ENCODE results near the gene PANK4.

The PANK4 gene

DNA sequence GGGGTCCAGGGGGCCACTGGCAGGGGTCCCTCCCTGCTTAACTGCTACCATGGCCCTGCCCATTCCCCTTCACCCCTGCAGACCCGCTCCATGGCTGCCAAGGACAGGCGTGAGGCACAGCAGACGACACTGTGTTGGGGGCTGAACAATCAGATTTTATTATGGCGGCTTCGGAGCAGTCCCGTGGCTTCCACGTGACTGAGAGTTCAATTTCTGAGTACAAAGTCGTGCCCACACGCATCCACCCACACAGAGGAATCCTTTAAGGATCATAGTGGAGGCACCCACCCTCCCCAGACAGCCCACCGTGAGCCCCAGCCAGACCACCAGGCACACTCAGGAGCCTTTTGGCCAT lies 2.2 kb upstream of the PANK4 start:
- Histone ChIP-seq H3K4me2 (ENCODE audit: low read depth, low read length) (no peak overlapping the region), H3F3A (ENCODE audit: insufficient read depth, low read length) (no peaks in the 10 kb centered on the region), H3K4me1 (ENCODE audit: low read length) (peaks cover 13% of the 10 kb centered on the region), H4K20me1 (ENCODE audit: insufficient read depth, low read length) (peaks cover 10% of the 10 kb centered on the region; the same call in 1 of the 2 replicates), H3K9ac (ENCODE audit: low read length) (no peak overlapping the region), H3K4me3 (ENCODE audit: low read length) (no peak overlapping the region), H3K27ac (ENCODE audit: low read length) (no peak overlapping the region), H3K36me3 (replicated peaks; ENCODE audit: insufficient read depth, low read length) (no peaks in the 10 kb centered on the region), H3K79me2 (ENCODE audit: low read length) (peaks cover 24% of the 10 kb centered on the region), H3K9me3 (replicated peaks; ENCODE audit: insufficient read depth, low read length) (no peaks in the 10 kb centered on the region), H3K9me2 (replicated peaks; ENCODE audit: insufficient read depth, low read length) (no peaks in the 10 kb centered on the region), H3K27me3 (replicated peaks; ENCODE audit: insufficient read depth, low read length) (peaks cover 62% of the 10 kb centered on the region), H2AFZ (ENCODE audit: low read length) (no peak overlapping the region)
- TF ChIP-seq EZH2 (optimal IDR thresholded peaks at IDR 0.05; ENCODE audit: low read depth, low read length): no peak
- TF ChIP-seq, protein P1, sequence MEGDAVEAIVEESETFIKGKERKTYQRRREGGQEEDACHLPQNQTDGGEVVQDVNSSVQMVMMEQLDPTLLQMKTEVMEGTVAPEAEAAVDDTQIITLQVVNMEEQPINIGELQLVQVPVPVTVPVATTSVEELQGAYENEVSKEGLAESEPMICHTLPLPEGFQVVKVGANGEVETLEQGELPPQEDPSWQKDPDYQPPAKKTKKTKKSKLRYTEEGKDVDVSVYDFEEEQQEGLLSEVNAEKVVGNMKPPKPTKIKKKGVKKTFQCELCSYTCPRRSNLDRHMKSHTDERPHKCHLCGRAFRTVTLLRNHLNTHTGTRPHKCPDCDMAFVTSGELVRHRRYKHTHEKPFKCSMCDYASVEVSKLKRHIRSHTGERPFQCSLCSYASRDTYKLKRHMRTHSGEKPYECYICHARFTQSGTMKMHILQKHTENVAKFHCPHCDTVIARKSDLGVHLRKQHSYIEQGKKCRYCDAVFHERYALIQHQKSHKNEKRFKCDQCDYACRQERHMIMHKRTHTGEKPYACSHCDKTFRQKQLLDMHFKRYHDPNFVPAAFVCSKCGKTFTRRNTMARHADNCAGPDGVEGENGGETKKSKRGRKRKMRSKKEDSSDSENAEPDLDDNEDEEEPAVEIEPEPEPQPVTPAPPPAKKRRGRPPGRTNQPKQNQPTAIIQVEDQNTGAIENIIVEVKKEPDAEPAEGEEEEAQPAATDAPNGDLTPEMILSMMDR (IDR thresholded peaks at IDR 0.05; ENCODE audit: low read length): no peak
- no peak for TF ChIP-seq EZH2phosphoT487 (IDR thresholded peaks at IDR 0.05; ENCODE audit: low read length)
- DNase-seq: no peak

DNA sequence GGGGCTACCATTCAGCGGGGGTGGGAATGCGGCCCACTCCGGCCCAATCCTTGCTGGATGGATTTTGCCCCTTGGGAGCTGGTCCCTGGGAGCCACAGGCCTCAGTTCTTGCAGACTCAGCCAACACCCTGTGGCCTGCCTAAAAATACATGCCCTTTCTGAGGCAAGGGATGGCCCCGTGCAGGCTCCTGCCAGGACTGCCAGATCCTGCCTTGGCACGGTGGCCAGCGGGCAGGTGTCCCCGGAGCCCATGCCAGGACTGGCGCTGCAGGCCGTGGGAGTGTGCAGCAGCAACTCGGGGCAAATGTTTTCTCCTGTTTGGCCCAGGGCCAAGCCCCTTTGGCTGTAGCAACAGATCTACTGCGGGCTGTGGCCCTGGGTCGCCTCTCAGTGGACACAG lies 1.6 kb upstream of the PANK4 start:
- H3K4me3 ChIP-seq (ENCODE audit: low read length): no peak overlapping the region
- H3K27ac ChIP-seq (ENCODE audit: low read length): no peak overlapping the region
- peaks cover 13% of the 10 kb centered on the region for H3K4me1 ChIP-seq (ENCODE audit: low read length)
- no peaks in the 10 kb centered on the region for H3K9me3 ChIP-seq (replicated peaks; ENCODE audit: insufficient read depth, low read length)
- no peaks in the 10 kb centered on the region for H3K9me2 ChIP-seq (replicated peaks; ENCODE audit: insufficient read depth, low read length)
- H3K79me2 ChIP-seq (ENCODE audit: low read length): peaks cover 30% of the 10 kb centered on the region
- H3K36me3 ChIP-seq (replicated peaks; ENCODE audit: insufficient read depth, low read length): no peaks in the 10 kb centered on the region
- no peak overlapping the region for H3K4me2 ChIP-seq (ENCODE audit: low read depth, low read length)
- DNase-seq: no peak
- H3F3A ChIP-seq (ENCODE audit: insufficient read depth, low read length): no peaks in the 10 kb centered on the region
- peaks cover 56% of the 10 kb centered on the region for H3K27me3 ChIP-seq (replicated peaks; ENCODE audit: insufficient read depth, low read length)
- TF ChIP-seq EZH2phosphoT487 (IDR thresholded peaks at IDR 0.05; ENCODE audit: low read length): no peak
- TF ChIP-seq, protein P1 (IDR thresholded peaks at IDR 0.05; ENCODE audit: low read length): no peak
- no peak for TF ChIP-seq EZH2 (optimal IDR thresholded peaks at IDR 0.05; ENCODE audit: low read depth, low read length)
- H4K20me1 ChIP-seq (ENCODE audit: insufficient read depth, low read length): peaks cover 14% of the 10 kb centered on the region; the same call in 1 of the 2 replicates
- no peak overlapping the region for H2AFZ ChIP-seq (ENCODE audit: low read length)
- no peak overlapping the region for H3K9ac ChIP-seq (ENCODE audit: low read length)

DNA sequence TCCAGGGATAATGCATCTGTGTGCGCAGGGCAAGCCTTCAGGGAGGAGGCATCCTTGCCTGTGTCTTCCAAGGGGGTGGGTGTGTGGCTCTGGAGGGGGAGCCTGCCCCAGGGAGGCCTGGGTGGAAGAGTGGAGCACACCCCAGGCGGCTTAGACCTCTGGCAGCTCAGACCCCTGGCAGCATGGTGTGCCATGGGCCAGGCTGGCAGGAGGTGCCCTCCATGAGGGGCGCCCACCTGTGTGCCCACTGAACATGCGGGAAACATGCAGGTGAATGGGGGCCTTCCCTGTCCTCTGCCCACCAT lies 1.1 kb upstream of the PANK4 start:
- Histone ChIP-seq H3K9ac (ENCODE audit: low read length) (no peak overlapping the region), H3K9me2 (replicated peaks; ENCODE audit: insufficient read depth, low read length) (no peaks in the 10 kb centered on the region), H3K27ac (ENCODE audit: low read length) (no peak overlapping the region), H3F3A (ENCODE audit: insufficient read depth, low read length) (no peaks in the 10 kb centered on the region), H3K27me3 (replicated peaks; ENCODE audit: insufficient read depth, low read length) (peaks cover 51% of the 10 kb centered on the region), H3K79me2 (ENCODE audit: low read length) (peaks cover 35% of the 10 kb centered on the region), H3K4me3 (ENCODE audit: low read length) (no peak overlapping the region), H2AFZ (ENCODE audit: low read length) (no peak overlapping the region), H3K36me3 (replicated peaks; ENCODE audit: insufficient read depth, low read length) (no peaks in the 10 kb centered on the region), H3K4me1 (ENCODE audit: low read length) (peaks cover 13% of the 10 kb centered on the region), H3K9me3 (replicated peaks; ENCODE audit: insufficient read depth, low read length) (no peaks in the 10 kb centered on the region), H3K4me2 (ENCODE audit: low read depth, low read length) (no peak overlapping the region), H4K20me1 (ENCODE audit: insufficient read depth, low read length) (peaks cover 19% of the 10 kb centered on the region; the same call in 1 of the 2 replicates)
- TF ChIP-seq EZH2phosphoT487 (IDR thresholded peaks at IDR 0.05; ENCODE audit: low read length) (no peak), EZH2 (optimal IDR thresholded peaks at IDR 0.05; ENCODE audit: low read depth, low read length) (no peak)
- TF ChIP-seq, protein P1 (IDR thresholded peaks at IDR 0.05; ENCODE audit: low read length): no peak
- no peak for DNase-seq

All from MM.1S (cell line).